GM18867 (cell line): ENCODE data around the gene ZNF281.
"Not testable (repeated sequence)": the region's sequence is repeated elsewhere in the genome, so short reads cannot be mapped to it uniquely, and the experiment has no call there.

ENCODE experiments used
- ATAC-seq: cut with Tn5 transposase; IDR thresholded peaks from one replicate; pipeline ENCODE4 v1.9.1; 2021; ENCODE audit warnings: mild to moderate bottlenecking, moderate library complexity; ENCODE audit not compliant: unreplicated experiment

Gene ZNF281

DNA sequence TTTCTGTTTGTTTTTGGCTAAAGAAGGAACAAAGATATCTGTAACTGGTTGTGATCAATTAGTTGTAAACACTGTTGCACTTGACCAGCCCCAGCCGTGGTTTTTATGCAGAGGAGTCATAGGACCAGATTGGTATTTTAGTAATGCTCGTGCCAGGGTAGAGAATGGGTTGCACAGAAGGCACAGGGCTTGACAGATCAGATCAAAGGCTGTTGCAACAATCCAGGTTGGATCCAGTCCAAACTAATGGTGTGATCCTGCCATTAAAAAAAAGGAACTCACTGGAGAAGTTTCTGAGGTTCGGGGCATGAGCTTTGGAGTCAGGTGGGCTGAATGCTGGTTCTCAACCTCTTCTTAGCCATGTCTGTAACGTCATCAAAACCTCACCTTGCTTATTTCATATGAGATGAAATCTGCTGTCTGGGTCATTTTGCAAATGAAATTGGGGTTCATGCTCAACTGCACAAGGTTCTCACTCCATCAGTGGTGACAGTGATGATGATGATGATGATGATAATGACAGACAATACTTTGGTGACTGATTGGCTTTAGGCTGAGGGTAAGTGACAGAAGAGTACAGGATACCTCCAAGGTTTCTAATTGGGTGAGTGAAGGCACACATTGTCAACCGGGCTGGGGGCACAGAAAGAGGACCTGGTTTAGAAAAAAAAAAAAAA, 43.1 kb downstream of the ZNF281 start:
- ATAC-seq = no peak

DNA sequence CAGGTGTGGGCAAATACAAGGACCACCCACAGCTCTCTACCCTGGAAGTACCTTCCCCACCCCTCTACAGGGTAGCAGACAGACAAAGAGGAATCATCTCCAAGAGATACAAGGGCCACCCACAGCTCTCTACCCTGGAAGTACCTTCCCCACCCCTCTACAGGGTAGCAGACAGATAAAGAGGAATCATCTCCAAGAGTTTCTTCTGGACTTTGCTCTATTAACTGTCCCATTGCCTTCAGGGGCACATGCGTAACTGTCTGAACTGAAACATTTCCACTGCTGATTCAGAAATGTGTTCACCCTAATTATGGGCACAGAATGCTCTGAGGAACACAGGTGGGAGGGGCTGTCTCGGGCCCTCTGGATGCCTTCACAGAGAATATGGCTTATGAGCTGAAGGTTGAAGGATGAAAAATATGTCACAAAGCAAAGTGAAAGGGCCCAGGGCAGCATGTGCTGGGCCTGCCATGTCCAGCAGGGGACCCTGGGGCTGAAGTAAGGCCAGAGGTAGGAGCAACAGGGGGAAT, 43.9 kb downstream of the ZNF281 start:
- ATAC-seq = no peak

GRCh38 chr1:200364831-200365230, 45.0 kb downstream of the ZNF281 start:
- no peak for ATAC-seq

GRCh38 chr1:200364091-200364759, 45.6 kb downstream of the ZNF281 start:
- no peak for ATAC-seq

DNA sequence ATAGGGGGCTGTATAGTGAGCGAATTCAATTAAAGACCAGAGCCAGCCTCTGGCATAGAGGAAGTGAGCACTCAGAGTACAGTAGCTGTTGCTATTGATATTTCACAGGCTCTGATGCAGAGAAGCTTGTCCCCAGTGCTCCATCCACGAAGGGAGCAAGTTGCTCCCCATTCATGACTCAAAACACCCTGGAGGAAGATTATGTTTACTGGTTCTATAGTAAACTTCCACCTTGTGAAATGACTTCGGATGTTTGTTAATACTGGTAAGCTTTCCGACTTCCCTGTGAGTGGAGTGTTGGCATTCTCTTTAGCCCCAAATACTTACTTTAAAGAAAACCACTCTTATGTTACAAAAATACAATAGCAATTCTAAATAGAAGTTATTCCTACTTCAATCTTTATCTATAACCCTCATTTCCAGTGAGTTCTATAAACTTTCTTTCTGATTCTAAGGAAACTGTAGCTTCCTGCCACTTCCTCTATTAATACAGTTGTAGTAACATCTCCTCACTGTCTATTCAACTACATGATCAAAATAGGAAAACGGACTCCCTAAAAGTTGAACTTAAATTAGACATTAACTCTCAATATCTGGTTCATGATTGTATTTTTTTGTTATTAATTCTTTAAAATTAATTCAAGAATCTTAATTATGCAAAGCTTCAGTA, 46.4 kb downstream of the ZNF281 start:
- ATAC-seq = no peak

- ATAC-seq = no peak
Measured at GRCh38 chr1:200362421-200362820, 47.4 kb downstream of the ZNF281 start.

DNA sequence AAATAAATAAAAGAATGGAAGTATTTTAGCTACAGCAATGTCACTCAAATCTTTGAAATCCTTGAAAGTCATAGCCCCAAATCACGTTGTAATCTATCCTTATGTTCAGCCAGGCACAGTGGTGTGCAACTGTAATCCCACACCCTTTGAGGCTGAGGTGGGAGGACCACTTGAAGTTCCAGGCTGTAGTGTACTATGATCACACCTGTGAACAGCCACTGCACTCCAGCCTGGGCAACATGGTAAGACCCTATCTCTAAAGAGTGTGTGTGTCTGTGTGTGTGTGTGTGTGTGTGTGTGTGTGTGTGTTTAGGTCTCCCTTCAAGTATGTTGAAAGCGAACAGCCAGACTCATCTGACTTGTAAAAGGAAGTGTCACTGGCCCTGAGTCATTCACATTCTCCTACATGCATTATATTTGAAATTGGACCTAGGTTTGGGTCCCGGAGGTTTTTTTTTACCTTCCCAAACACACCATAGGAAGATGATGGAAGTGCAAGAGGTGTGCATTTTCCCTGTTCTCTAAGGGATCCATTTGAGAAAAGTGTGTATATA, 50.1 kb downstream of the ZNF281 start:
- no peak for ATAC-seq

- not testable (repeated sequence) for ATAC-seq
Measured at GRCh38 chr1:200357925-200358324, 51.9 kb downstream of the ZNF281 start.

DNA sequence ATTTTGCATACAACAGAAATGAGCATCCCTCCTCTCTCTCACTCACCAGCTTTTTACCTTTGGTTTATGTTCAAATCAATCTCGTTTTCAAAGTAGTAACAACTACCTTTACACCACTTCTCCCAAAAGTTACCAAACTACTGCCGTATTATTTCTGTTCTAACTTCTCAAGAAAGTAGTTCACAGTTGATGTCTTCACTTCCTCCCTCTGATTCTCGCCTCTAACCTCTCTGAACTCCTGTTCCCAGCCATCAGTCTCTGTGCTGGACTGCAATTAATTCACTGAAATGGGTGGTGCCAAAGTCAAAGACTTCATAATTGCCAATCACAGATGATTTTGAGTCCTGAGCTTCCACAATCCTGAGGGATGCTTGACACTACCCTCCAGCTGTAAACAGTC, 54.0 kb downstream of the ZNF281 start:
- peak; percentile 56 for ATAC-seq
